ENCODE data around the gene PLEKHA1.

Gene PLEKHA1

GRCh38 chr10:122480146-122480833, 105.8 kb downstream of the PLEKHA1 start:
- DNase-seq (ENCODE audit: low read depth) = no peak

- no peak for DNase-seq (ENCODE audit: low read depth)
These were observed 107.0 kb downstream of the PLEKHA1 start for GRCh38 chr10:122481296-122482056.
